Measurements from ENCODE around the gene PLD2. TPM values are rescaled to one million over a fixed set of nuclear protein-coding genes. Genes with fewer than 3 reads are reported as not detected.

PLD2 gene
- total RNA-seq, 4 donors from 2014 or later: 13.9 to 81.9 (median 18.9) TPM

- intact Hi-C loops (cut with DNase I; ENCODE audit: low total_unique reads) (loop anchor here (5.0 kb wide), 1 partner anchor 81 kb away; no protein-coding TSS in a partner anchor), in situ Hi-C loops (cut with MboI; ENCODE audit: low pct_ligation_motif_present in 1 of 4, low pct_unique_long_range_greater_than_20kb in 1 of 4, low sequenced_read_pairs in 3 of 4) (no loop called here)
- Histone ChIP-seq H3K36me3 (no peaks in the 10 kb centered on the region), H3K9me3 (no peaks in the 10 kb centered on the region), H3K4me3 (peak overlapping the region; percentile 30 to 98 (median 91)), H3K27ac (peak overlapping the region; percentile 82 to 93 (median 82)), H3K27me3 (no peaks in the 10 kb centered on the region), H3K4me1 (peaks cover 11 to 20% (median 17%) of the 10 kb centered on the region in 4 donors)
- DNase-seq: peak; percentile 33
- WGBS, 2 donors (ENCODE audit: low coverage in 1 of 2): 0 to 1% methylated on average over 5 to 10 of the region's 16 CpGs
- no peak for TF ChIP-seq CTCF (IDR thresholded peaks at IDR 0.05)
- TF ChIP-seq POLR2A (IDR thresholded peaks at IDR 0.05): no peak
- no peak for TF ChIP-seq EP300 (IDR thresholded peaks at IDR 0.05; ENCODE audit: low read depth)
- no peak for TF ChIP-seq POLR2AphosphoS5 (IDR thresholded peaks at IDR 0.05)
These were observed 536 bp upstream of the PLD2 start for GRCh38 chr17:4806456-4806776.

DNA sequence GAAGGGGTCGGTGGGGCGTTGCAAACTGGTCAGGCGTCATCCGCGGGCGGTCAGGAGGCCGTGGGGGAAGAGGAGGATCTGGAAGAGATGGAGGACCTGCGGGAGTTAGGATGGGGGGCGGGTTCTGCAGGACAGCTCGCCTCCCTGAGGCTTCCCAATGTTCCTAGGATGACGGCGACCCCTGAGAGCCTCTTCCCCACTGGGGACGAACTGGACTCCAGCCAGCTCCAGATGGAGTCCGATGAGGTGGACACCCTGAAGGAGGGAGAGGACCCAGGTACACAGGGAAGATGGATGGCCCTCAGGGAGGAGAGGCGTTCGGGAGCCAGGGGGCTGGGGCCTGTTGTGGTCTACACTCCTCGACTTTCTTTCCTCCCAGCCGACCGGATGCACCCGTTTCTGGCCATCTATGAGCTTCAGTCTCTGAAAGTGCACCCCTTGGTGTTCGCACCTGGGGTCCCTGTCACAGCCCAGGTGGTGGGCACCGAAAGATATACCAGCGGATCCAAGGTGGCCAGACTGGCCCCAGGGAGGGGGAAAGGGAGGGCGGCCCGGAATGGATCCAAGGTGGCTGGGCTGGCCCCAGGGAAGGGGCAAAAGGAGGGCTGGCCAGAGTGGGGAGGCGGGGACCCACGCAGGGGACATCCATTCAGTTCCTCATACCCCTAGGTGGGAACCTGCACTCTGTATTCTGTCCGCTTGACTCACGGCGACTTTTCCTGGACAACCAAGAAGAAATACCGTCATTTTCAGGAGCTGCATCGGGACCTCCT lies 839 bp downstream of the PLD2 start:
- WGBS, 2 donors (ENCODE audit: low coverage in 1 of 2): 41% methylated on average over 29 of the region's 32 CpGs; no CpG with 5 or more reads in 1 of the 2 donors
- peaks cover 11 to 20% (median 17%) of the 10 kb centered on the region in 4 donors for H3K4me1 ChIP-seq
- TF ChIP-seq CTCF (IDR thresholded peaks at IDR 0.05) (no peak), POLR2A (IDR thresholded peaks at IDR 0.05) (no peak), POLR2AphosphoS5 (IDR thresholded peaks at IDR 0.05) (no peak), EP300 (IDR thresholded peaks at IDR 0.05; ENCODE audit: low read depth) (no peak)
- intact Hi-C loops (cut with DNase I; ENCODE audit: low total_unique reads) (loop anchor here (5.0 kb wide), 1 partner anchor 80 kb away; no protein-coding TSS in a partner anchor), in situ Hi-C loops (cut with MboI; ENCODE audit: low pct_ligation_motif_present in 1 of 4, low pct_unique_long_range_greater_than_20kb in 1 of 4, low sequenced_read_pairs in 3 of 4) (no loop called here)
- peak overlapping the region; percentile 82 to 93 (median 82) for H3K27ac ChIP-seq
- H3K36me3 ChIP-seq: no peaks in the 10 kb centered on the region
- H3K27me3 ChIP-seq: no peaks in the 10 kb centered on the region
- H3K4me3 ChIP-seq: peak overlapping the region; percentile 74 to 98 (median 91)
- DNase-seq: peak; percentile 15
- H3K9me3 ChIP-seq: no peaks in the 10 kb centered on the region

- in situ Hi-C loops (cut with MboI; ENCODE audit: low pct_ligation_motif_present in 1 of 4, low pct_unique_long_range_greater_than_20kb in 1 of 4, low sequenced_read_pairs in 3 of 4): no loop called here
- TF ChIP-seq POLR2A (IDR thresholded peaks at IDR 0.05) (no peak), EP300 (IDR thresholded peaks at IDR 0.05; ENCODE audit: low read depth) (no peak), CTCF (IDR thresholded peaks at IDR 0.05) (no peak), POLR2AphosphoS5 (IDR thresholded peaks at IDR 0.05) (no peak)
- intact Hi-C loops (cut with DNase I; ENCODE audit: low total_unique reads): loop anchor here (5.0 kb wide), 1 partner anchor 79 kb away; no protein-coding TSS in a partner anchor
- Histone ChIP-seq H3K4me3 (no peak overlapping the region), H3K4me1 (peaks cover 11 to 20% (median 17%) of the 10 kb centered on the region in 4 donors), H3K27me3 (no peaks in the 10 kb centered on the region), H3K27ac (no peak overlapping the region), H3K9me3 (no peaks in the 10 kb centered on the region), H3K36me3 (no peaks in the 10 kb centered on the region)
- WGBS, 2 donors (ENCODE audit: low coverage in 1 of 2): 43 to 57% methylated on average over 6 of the region's 6 CpGs
- DNase-seq: peak; percentile 29
These were observed 1.4 kb downstream of the PLD2 start for GRCh38 chr17:4808378-4808767.

DNA sequence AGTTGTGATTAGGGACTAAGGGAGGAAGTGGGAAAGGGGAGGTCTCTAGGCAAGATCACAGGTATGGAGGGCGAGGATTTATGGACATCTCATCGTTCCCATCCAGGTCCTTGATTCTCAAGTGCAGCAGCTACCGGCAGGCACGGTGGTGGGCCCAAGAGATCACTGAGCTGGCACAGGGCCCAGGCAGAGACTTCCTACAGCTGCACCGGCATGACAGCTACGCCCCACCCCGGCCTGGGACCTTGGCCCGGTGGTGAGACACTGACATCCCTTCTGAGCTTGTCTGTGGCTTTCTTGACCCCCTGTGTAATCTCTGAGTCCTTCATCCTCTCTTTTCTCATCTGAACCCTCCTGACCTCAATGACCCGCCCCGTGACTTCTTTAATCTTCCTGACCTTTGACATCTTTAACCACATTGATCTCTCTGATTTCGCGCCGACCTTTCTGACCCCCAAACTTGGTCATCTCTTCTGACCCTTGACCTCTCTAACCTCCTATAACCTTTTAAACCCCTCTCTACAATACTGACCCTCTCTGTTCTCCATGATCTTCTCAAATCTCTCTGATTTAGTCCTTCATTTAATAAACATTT lies 3.8 kb downstream of the PLD2 start:
- in situ Hi-C loops (cut with MboI; ENCODE audit: low pct_ligation_motif_present in 1 of 4, low pct_unique_long_range_greater_than_20kb in 1 of 4, low sequenced_read_pairs in 3 of 4): no loop called here
- no peak for DNase-seq
- H3K27ac ChIP-seq: no peak overlapping the region
- no peaks in the 10 kb centered on the region for H3K27me3 ChIP-seq
- WGBS, 2 donors (ENCODE audit: low coverage in 1 of 2): 74 to 76% methylated on average over 5 to 13 of the region's 13 CpGs
- TF ChIP-seq CTCF (IDR thresholded peaks at IDR 0.05) (no peak), POLR2AphosphoS5 (IDR thresholded peaks at IDR 0.05) (no peak), POLR2A (IDR thresholded peaks at IDR 0.05) (no peak), EP300 (IDR thresholded peaks at IDR 0.05; ENCODE audit: low read depth) (no peak)
- H3K4me3 ChIP-seq: no peak overlapping the region
- intact Hi-C loops (cut with DNase I; ENCODE audit: low total_unique reads): no loop called here
- no peaks in the 10 kb centered on the region for H3K9me3 ChIP-seq
- H3K4me1 ChIP-seq: peaks cover 11 to 20% (median 17%) of the 10 kb centered on the region in 4 donors
- H3K36me3 ChIP-seq: no peaks in the 10 kb centered on the region
